ENCODE data around the gene ARHGDIG. TPM values are rescaled to one million over a fixed set of nuclear protein-coding genes. Genes with fewer than 3 reads are reported as not detected.

The ARHGDIG gene
- total and polyA plus RNA-seq, 11 donors = 0.26 to 19.2 (median 8.2) TPM

GRCh38 chr16:290015-290680 is 9.8 kb downstream of the ARHGDIG start:
- H3K9me3 ChIP-seq = no peaks in the 10 kb centered on the region
- WGBS, 4 donors = 91 to 95% (median 94%) methylated on average over 15 to 25 of the region's 25 CpGs
- TF ChIP-seq CTCF (IDR thresholded peaks at IDR 0.05) = no peak
- no peak for TF ChIP-seq POLR2A (IDR thresholded peaks at IDR 0.05)
- no peaks in the 10 kb centered on the region for H3K4me1 ChIP-seq
- ATAC-seq = no peak
- H3K27me3 ChIP-seq = no peaks in the 10 kb centered on the region
- no peak overlapping the region for H3K27ac ChIP-seq
- peaks cover 0 to 69% (median 44%) of the 10 kb centered on the region in 9 donors for H3K36me3 ChIP-seq
- H3K4me3 ChIP-seq = no peak overlapping the region
- DNase-seq = no peak
- intact Hi-C loops (cut with DNase I) = no loop called here

- H3K9me3 ChIP-seq = no peaks in the 10 kb centered on the region
- ATAC-seq (no peak), DNase-seq (no peak)
- intact Hi-C loops (cut with DNase I) = no loop called here
- TF ChIP-seq POLR2A (IDR thresholded peaks at IDR 0.05) = no peak
- no peak for TF ChIP-seq CTCF (IDR thresholded peaks at IDR 0.05)
- H3K4me1 ChIP-seq = no peaks in the 10 kb centered on the region
- H3K27ac ChIP-seq = no peak overlapping the region
- H3K4me3 ChIP-seq = no peak overlapping the region
- no peaks in the 10 kb centered on the region for H3K27me3 ChIP-seq
- 95 to 97% (median 95%) methylated on average over 28 to 50 of the region's 50 CpGs for WGBS, 4 donors
- peaks cover 0 to 70% (median 44%) of the 10 kb centered on the region in 9 donors for H3K36me3 ChIP-seq
Observed at GRCh38 chr16:290681-291405, 10.5 kb downstream of the ARHGDIG start.

- no peak for TF ChIP-seq CTCF (IDR thresholded peaks at IDR 0.05)
- TF ChIP-seq POLR2A (IDR thresholded peaks at IDR 0.05) = no peak
- H3K4me1 ChIP-seq = no peaks in the 10 kb centered on the region
- H3K4me3 ChIP-seq = no peak overlapping the region
- ATAC-seq = no peak
- peaks cover 0 to 75% (median 50%) of the 10 kb centered on the region in 9 donors for H3K36me3 ChIP-seq
- DNase-seq = no peak
- H3K27ac ChIP-seq = no peak overlapping the region
- no peaks in the 10 kb centered on the region for H3K9me3 ChIP-seq
- 87 to 97% (median 91%) methylated on average over 6 to 17 of the region's 17 CpGs for WGBS, 4 donors
- no peaks in the 10 kb centered on the region for H3K27me3 ChIP-seq
- intact Hi-C loops (cut with DNase I) = no loop called here
Observed at GRCh38 chr16:291539-291938, 11.1 kb downstream of the ARHGDIG start.

- no peak for DNase-seq
- no peaks in the 10 kb centered on the region for H3K27me3 ChIP-seq
- peaks cover 0 to 77% (median 55%) of the 10 kb centered on the region in 9 donors for H3K36me3 ChIP-seq
- ATAC-seq = no peak
- no peak overlapping the region for H3K4me3 ChIP-seq
- WGBS, 4 donors = 90 to 94% (median 93%) methylated on average over 20 to 32 of the region's 32 CpGs
- intact Hi-C loops (cut with DNase I) = no loop called here
- no peak overlapping the region for H3K27ac ChIP-seq
- TF ChIP-seq POLR2A (IDR thresholded peaks at IDR 0.05) (no peak), CTCF (IDR thresholded peaks at IDR 0.05) (no peak)
- H3K4me1 ChIP-seq = no peaks in the 10 kb centered on the region
- H3K9me3 ChIP-seq = no peaks in the 10 kb centered on the region
Observed at GRCh38 chr16:293043-293775, 12.8 kb downstream of the ARHGDIG start.
